ENCODE results near the gene ACKR2.
"Not testable (repeated sequence)": the region's sequence is repeated elsewhere in the genome, so short reads cannot be mapped to it uniquely, and the experiment has no call there.

The ACKR2 gene

DNA sequence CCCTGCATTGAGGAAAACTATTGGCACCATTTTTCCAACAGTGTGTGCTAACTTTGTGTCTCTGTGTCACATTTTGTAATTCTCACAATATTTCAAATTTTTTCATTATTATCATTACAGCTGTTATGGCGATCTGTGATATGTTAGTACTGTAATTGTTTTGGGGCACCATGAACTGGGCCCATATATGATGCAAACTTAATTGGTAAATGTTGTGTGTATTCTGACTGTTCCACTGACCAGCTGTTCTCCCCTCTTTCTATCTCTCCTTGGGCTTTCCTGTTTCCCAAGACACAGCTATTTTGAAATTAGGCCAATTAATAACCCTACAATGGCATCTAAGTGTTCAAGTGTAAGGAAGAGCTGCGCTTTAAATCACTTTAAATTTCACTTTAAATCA lies 68.6 kb downstream of the ACKR2 start:
- POLR2A ChIA-PET (ENCODE audit: low non-redundant PET) = no interaction called here
- CTCF ChIA-PET = no interaction called here
- DNase-seq (ENCODE audit: low spot score) = no peak
- TF ChIP-seq, protein P1, sequence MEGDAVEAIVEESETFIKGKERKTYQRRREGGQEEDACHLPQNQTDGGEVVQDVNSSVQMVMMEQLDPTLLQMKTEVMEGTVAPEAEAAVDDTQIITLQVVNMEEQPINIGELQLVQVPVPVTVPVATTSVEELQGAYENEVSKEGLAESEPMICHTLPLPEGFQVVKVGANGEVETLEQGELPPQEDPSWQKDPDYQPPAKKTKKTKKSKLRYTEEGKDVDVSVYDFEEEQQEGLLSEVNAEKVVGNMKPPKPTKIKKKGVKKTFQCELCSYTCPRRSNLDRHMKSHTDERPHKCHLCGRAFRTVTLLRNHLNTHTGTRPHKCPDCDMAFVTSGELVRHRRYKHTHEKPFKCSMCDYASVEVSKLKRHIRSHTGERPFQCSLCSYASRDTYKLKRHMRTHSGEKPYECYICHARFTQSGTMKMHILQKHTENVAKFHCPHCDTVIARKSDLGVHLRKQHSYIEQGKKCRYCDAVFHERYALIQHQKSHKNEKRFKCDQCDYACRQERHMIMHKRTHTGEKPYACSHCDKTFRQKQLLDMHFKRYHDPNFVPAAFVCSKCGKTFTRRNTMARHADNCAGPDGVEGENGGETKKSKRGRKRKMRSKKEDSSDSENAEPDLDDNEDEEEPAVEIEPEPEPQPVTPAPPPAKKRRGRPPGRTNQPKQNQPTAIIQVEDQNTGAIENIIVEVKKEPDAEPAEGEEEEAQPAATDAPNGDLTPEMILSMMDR (conservative IDR thresholded peaks at IDR 0.05; ENCODE audit: low read depth) = no peak
- no peak overlapping the region for H3K27ac ChIP-seq

DNA sequence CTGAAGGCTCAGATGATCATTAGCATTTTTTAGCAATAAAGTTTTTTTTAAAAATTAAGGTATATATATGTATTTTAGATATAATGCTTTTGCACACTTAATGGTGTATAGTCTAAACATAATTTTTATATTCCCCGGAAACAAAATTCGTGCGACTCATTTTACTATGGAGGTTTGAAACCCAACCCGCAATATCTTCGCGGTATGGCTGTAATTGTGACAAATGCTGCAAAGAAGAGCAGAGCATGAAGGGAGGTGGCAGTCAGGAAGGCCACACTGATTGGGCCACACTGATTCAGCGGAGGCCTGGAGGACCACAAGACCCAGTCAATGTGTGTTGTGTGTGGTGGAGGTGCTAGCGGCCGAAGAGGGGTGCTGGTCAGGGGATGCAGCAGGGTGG lies 70.9 kb downstream of the ACKR2 start:
- ChIA-PET CTCF (no interaction called here), POLR2A (ENCODE audit: low non-redundant PET) (no interaction called here)
- TF ChIP-seq, protein P1 (conservative IDR thresholded peaks at IDR 0.05; ENCODE audit: low read depth) = no peak
- DNase-seq (ENCODE audit: low spot score) = no peak
- no peak overlapping the region; the same call in 1 of the 2 replicates for H3K27ac ChIP-seq

DNA sequence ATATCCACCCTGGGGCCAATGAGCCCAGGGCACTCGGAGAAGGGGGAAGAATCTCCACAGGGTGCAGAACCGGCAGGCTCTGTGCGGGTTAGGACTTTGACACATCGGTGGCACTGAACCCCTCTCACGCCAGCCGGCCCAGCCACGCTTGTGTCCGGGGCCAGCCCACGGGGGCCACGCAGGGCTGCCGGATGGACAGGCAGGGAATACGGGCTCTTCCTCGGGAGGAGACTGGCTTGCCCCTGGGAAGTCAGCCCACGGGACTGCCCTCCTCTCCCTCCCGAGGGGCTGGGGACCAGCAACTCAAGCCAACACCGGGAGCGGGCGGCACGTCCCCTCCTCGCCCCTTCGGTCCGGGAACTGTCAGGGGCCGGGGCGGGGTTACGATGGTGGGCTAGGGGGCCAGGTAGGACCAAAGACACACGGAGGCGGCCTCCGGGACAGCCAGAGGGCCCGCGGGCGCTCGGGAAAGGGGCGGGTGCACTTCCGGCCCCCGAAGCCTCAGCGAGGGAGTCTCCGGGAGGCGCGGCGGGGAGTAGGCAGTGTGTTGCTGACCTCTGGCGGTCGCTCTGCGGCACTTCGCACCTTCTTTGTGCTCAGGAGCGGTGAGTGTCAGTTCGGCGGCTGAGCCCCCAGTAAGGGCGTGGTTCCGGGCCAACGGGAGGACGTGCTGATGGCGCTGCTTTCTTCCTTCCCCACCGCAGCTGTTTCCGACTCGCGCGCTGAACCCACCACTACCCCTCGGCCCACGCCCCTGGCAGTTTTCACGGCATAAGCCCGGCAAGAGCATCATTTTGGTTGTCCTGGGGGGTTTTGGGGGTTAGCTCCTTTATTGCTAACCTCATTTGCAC lies 71.6 kb downstream of the ACKR2 start:
- ChIA-PET POLR2A (ENCODE audit: low non-redundant PET) (interaction anchor here (0.6 kb wide), 1 partner anchor 86 kb away, joined by 4 read pairs; no protein-coding TSS in a partner anchor), CTCF (interaction anchor here (0.6 to 0.7 kb wide), 2 partner anchors 34 to 300 kb away, joined by 4 to 6 read pairs; no protein-coding TSS in a partner anchor)
- DNase-seq (ENCODE audit: low spot score) = peak; percentile 75
- TF ChIP-seq, protein P1 (conservative IDR thresholded peaks at IDR 0.05; ENCODE audit: low read depth) = peak; percentile 85
- peak overlapping the region; percentile 22 for H3K27ac ChIP-seq

DNA sequence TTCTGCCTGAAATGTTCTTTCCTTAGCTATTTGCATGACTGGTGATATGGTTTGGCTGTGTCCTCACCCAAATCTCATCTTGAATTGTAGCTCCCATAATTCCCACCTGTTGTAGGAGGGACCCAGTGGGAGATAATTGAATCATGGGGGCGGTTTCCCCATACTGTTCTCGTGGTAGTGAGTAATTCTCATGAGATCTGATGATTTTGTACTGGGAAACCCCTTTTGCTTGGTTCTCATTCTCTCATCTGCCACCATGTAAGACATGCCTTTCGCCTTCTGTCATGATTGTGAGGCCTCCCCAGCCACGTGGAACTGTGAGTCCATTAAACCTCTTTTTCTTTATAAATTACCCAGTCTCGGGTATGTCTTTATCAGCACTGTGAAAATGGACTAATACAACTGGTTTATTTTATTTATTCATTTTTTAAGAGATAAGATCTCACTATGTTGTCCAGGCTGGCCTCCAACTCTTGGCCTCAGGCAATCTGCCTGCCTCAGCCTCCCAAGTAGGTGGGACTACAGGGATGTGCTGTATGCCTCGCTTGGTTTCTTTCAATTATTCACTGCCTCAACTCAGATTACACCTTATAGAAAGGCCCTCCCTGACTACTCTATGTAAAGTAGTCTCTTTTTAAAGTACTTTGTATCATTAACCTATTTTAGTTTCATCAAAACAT lies 74.1 kb downstream of the ACKR2 start:
- CTCF ChIA-PET; DNase-seq (ENCODE audit: low spot score); POLR2A ChIA-PET (ENCODE audit: low non-redundant PET); H3K27ac ChIP-seq: not testable (repeated sequence)

DNA sequence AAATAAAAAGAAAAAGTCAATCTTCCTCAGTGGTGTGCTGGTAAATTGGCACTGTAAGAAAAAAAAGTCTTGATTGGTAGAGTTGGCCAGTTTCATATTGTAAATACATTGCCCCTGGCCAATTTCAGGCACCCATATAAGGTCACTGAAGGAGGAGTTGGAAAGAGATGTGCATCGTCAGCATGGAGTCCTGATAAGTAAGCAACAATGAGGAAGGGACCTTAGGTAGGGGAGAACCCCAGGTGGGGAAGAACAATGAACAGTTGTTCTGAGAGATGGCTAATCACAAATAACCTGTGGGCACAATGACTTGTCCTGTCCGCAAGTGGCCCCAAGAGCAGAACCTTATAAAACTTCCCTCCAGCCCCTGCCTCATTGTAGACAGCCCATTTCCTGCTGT lies 75.1 kb downstream of the ACKR2 start:
- no peak for DNase-seq (ENCODE audit: low spot score)
- ChIA-PET CTCF (no interaction called here), POLR2A (ENCODE audit: low non-redundant PET) (no interaction called here)
- TF ChIP-seq, protein P1 (conservative IDR thresholded peaks at IDR 0.05; ENCODE audit: low read depth) = no peak
- H3K27ac ChIP-seq = no peak overlapping the region

DNA sequence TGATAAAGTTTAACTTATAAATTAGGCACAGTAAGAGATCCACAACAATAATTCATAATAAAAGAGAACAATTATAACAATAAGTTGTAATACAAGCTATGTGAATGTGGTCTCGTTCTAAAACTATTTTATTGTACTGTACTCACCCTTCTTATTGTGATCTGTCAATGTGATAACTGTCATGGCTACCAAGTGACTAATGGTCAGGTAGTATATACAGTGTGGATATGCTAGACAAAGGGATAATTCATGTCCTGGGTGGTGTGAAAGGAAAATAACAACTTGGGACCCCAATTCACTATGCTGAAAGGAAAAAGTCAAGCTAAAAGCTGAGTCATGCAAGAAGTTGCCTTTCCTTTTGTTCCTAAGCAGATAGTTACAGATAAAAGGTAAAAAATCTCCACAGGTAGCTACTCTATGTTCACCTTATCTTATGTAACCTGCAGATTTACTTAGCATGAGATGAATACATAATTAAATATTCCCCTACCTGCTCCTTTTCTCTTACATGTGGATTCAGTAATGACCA lies 77.1 kb downstream of the ACKR2 start:
- ChIA-PET POLR2A (ENCODE audit: low non-redundant PET) (no interaction called here), CTCF (no interaction called here)
- DNase-seq (ENCODE audit: low spot score) = no peak
- H3K27ac ChIP-seq = no peak overlapping the region
- TF ChIP-seq, protein P1 (conservative IDR thresholded peaks at IDR 0.05; ENCODE audit: low read depth) = no peak

DNA sequence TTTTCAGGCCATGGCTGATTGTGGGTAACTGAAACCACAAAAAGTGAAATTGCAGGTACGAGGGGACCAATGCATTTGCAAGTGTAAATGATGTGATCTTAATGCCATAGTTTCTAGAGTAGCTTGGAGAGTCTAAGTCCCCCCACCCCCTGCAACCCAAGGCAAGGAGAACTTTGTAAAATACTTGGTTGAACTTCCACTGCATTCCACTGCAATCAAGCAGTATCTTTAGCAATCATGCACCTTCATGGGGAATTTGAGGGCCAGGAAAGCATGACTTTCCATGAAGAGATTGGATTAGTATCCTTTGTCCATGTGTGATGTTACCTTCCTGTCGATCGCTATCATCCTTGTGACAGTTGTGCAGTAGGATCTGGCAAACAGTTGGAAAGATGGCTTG lies 77.8 kb downstream of the ACKR2 start:
- CTCF ChIA-PET = no interaction called here
- H3K27ac ChIP-seq = no peak overlapping the region
- POLR2A ChIA-PET (ENCODE audit: low non-redundant PET) = no interaction called here
- DNase-seq (ENCODE audit: low spot score) = no peak
- TF ChIP-seq, protein P1 (conservative IDR thresholded peaks at IDR 0.05; ENCODE audit: low read depth) = no peak
